Body of pancreas (tissue), 4 donors: Measurements from ENCODE around the gene P2RY8. TPM values are rescaled to one million over a fixed set of nuclear protein-coding genes. Genes with fewer than 3 reads are reported as not detected.

Source experiments
- ATAC-seq: fragments of 150-250 bp; one replicate; pipeline ENCODE4 v1.9.1; 2016
- DNase-seq, 4 donors: peaks; one replicate each; pipeline ENCODE4 v3.0.0-alpha.2; 2019
- H3K27ac ChIP-seq, 4 donors: fragments of 200-600 bp; sonication (generic); 1 replicate in 3 of 4; 2 replicates in 1 of 4; pipeline versions ENCODE4 v1.5.1 to v1.6.1; 2016 to 2019; ENCODE audit warnings: mild to moderate bottlenecking in 1 of 4, mixed read lengths in 1 of 4, moderate library complexity in 1 of 4
- H3K27me3 ChIP-seq, 2 donors: fragments of 200-600 bp; sonication (generic); one replicate each; pipeline ENCODE4 v1.6.0; 2016; ENCODE audit warnings: mild to moderate bottlenecking in 1 of 2
- H3K36me3 ChIP-seq, 2 donors: fragments of 200-600 bp; sonication (generic); replicated peaks in 1 of 2; 2 replicates each; pipeline ENCODE4 v1.5.1; 2016; ENCODE audit warnings: low read depth in 2 of 2; ENCODE audit not compliant: insufficient read depth in 1 of 2
- H3K4me1 ChIP-seq: fragments of 200-600 bp; sonication (generic); one replicate; pipeline ENCODE4 v1.6.0; 2016
- H3K4me3 ChIP-seq, 2 donors: fragments of 200-600 bp; sonication (generic); 1 replicate in 1 of 2; 2 replicates in 1 of 2; pipeline ENCODE4 v1.5.1; 2016 to 2019
- H3K9me3 ChIP-seq, 3 donors: fragments of 200-600 bp; sonication (generic); 1 replicate in 2 of 3; 2 replicates in 1 of 3; pipeline ENCODE4 v1.5.1; 2016
- POLR2A ChIP-seq, 3 donors: fragments of 450-650 bp; IDR thresholded peaks; one replicate each; pipeline ENCODE4 v1.6.1; 2016; ENCODE audit warnings: antibody characterized with exemption in 3 of 3, mild to moderate bottlenecking in 2 of 3
- WGBS, 2 donors: methylation state at CpG; one replicate each; pipeline ENCODE4 v1.1.5; 2017; 5-methylcytosine and 5-hydroxymethylcytosine counted together
- intact Hi-C: fragments of 100-400 bp; cut with DNase I; formaldehyde crosslinking; loops from one replicate; pipeline ENCODE4 v1.15.1; 2023
- total RNA-seq, 2 donors: library from RNA; depleted of rRNA; stranded (reverse); fragments of >200 nt; gene quantifications; one replicate each; pipeline ENCODE4 v1.1.0, GENCODE V29; 2016
- TF ChIP-seq, protein P1 (sequence below), 7 experiments: fragments of 450-650 bp in 4 of 7; fragments of 200-600 bp in 3 of 7; sonication (generic) in 3 of 7; IDR thresholded peaks; one replicate each; pipeline ENCODE4 v1.5.1; 2016 to 2019; ENCODE audit warnings: antibody characterized with exemption in 7 of 7

Gene P2RY8
- total RNA-seq, 2 donors from 2014 or later: 0.66 to 0.78 TPM

DNA sequence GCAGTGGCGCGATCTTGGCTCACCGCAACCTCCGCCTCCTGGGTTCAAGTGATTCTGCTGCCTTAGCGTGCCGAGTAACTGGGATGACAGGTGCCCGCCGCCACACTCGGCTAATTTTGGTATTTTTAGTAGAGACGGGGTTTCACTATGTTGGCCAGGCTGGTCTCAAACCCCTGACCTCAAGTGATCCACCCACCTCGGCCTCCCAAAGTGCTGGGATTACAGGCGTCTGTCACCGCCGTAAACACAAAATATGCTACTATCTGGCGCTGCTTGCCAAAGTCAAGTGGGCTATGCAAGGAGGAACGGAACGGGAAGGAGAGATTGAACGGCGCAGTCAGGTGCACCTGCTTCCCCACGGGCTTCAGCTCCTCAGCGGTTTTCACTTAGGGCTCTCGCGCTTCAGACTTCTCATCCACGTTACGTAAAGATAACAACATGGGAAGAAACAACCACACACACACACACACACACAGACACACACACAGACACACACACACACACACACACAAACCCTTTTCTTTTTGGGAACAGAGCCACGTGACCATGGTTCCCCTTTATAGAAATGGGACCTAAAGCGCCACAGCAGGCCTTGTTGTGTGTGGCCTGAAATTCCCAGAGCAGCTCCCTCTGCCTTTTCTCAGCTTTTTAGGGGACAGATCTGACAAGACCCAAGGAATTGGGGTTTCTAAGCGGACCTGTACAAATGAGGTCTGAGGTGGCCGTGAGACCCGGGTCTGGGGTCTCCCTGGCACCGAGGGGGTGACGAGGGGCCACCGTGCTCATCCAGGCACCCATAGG, 1.5 kb downstream of the P2RY8 start:
- intact Hi-C loops: no loop called here
- peak in 1 of 4 donors; percentile 54 for DNase-seq
- WGBS, 2 donors: 62 to 63% methylated on average over 22 to 33 of the region's 33 CpGs
- H3K4me3 ChIP-seq: no peak overlapping the region
- peaks cover 13% of the 10 kb centered on the region for H3K4me1 ChIP-seq
- H3K36me3 ChIP-seq: no peaks in the 10 kb centered on the region
- H3K9me3 ChIP-seq: no peaks in the 10 kb centered on the region
- ATAC-seq: no peak
- TF ChIP-seq POLR2A (IDR thresholded peaks at IDR 0.05): peak in 1 of 3 donors; percentile 7
- TF ChIP-seq, protein P1, sequence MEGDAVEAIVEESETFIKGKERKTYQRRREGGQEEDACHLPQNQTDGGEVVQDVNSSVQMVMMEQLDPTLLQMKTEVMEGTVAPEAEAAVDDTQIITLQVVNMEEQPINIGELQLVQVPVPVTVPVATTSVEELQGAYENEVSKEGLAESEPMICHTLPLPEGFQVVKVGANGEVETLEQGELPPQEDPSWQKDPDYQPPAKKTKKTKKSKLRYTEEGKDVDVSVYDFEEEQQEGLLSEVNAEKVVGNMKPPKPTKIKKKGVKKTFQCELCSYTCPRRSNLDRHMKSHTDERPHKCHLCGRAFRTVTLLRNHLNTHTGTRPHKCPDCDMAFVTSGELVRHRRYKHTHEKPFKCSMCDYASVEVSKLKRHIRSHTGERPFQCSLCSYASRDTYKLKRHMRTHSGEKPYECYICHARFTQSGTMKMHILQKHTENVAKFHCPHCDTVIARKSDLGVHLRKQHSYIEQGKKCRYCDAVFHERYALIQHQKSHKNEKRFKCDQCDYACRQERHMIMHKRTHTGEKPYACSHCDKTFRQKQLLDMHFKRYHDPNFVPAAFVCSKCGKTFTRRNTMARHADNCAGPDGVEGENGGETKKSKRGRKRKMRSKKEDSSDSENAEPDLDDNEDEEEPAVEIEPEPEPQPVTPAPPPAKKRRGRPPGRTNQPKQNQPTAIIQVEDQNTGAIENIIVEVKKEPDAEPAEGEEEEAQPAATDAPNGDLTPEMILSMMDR (IDR thresholded peaks at IDR 0.05): no peak
- no peaks in the 10 kb centered on the region for H3K27me3 ChIP-seq
- H3K27ac ChIP-seq: peak overlapping the region in 2 of 4 donors; percentile 52 to 74

DNA sequence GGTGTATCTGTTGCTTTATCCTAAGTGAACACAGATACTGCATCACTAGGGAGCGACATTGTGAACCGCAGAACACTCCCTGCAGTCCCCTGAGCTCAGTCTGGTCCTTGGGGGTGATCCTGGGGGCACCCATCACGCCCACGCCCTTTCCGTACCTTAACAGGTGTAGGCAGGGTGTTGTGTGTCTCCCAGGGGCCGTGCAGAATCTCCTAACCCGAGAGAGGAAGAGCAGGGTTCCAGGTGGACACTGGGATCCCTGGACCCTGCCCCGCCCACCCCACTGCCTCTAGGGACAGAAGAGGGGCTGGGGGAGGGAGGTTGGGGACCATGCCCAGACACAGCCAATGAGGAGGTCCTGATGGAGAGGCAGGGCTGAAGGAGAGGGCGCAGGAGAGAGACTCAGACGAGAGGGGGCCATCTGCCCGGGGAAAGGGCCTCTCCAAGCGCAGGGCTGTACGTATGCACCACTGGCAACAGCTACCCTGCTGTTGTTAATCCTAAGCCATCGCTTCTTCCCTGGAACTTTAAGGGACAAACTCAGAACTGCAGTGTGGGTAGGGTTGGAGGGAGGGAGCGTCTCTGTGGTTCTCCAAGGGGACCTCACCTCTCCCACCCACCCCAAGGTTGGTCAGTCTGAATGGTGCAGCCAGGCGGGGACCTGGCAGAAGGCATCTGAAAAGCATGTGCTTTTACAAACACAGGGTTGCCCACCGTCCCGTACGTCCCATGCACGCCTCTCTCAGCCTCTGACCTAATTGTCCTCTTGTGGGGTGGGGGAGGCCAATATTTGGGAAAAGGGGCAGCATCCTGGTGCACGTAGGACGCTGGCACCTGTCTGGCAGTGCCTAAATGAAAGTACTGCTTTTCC, 2.5 kb downstream of the P2RY8 start:
- no peak overlapping the region for H3K27ac ChIP-seq
- intact Hi-C loops: no loop called here
- no peak for ATAC-seq

DNA sequence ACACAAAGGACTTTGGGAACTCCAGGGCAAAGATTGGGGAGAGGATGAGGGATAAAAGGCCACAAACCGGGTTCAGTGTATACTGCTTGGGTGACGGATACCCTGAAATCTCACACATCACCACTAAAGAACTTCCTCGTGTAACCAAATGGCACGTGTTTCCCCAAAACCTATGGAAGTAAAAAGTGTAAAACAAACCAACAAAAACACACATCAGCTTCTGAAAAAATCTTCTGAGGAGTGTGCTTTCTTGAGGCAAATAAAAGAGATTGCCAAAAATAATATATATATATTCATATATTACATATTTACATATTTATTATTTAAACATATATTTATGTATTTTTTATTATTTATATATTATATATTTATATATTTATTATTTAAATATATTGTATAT, 3.9 kb downstream of the P2RY8 start:
- Histone ChIP-seq H3K4me3 (no peak overlapping the region), H3K4me1 (peaks cover 13% of the 10 kb centered on the region), H3K27ac (no peak overlapping the region), H3K36me3 (no peaks in the 10 kb centered on the region), H3K9me3 (no peaks in the 10 kb centered on the region), H3K27me3 (no peaks in the 10 kb centered on the region)
- TF ChIP-seq, protein P1 (IDR thresholded peaks at IDR 0.05): no peak
- no peak for TF ChIP-seq POLR2A (IDR thresholded peaks at IDR 0.05)
- DNase-seq: no peak
- 36 to 44% methylated on average over 4 of the region's 4 CpGs for WGBS, 2 donors
- intact Hi-C loops: no loop called here
- ATAC-seq: no peak

More for the DNA sequence above, 2.5 kb downstream of the P2RY8 start:
- 60 to 70% methylated on average over 20 to 22 of the region's 22 CpGs for WGBS, 2 donors
- Histone ChIP-seq H3K4me1 (peaks cover 13% of the 10 kb centered on the region), H3K4me3 (no peak overlapping the region), H3K9me3 (no peaks in the 10 kb centered on the region), H3K36me3 (no peaks in the 10 kb centered on the region), H3K27me3 (no peaks in the 10 kb centered on the region)
- DNase-seq: no peak
- TF ChIP-seq, protein P1 (IDR thresholded peaks at IDR 0.05): no peak
- TF ChIP-seq POLR2A (IDR thresholded peaks at IDR 0.05): no peak

DNA sequence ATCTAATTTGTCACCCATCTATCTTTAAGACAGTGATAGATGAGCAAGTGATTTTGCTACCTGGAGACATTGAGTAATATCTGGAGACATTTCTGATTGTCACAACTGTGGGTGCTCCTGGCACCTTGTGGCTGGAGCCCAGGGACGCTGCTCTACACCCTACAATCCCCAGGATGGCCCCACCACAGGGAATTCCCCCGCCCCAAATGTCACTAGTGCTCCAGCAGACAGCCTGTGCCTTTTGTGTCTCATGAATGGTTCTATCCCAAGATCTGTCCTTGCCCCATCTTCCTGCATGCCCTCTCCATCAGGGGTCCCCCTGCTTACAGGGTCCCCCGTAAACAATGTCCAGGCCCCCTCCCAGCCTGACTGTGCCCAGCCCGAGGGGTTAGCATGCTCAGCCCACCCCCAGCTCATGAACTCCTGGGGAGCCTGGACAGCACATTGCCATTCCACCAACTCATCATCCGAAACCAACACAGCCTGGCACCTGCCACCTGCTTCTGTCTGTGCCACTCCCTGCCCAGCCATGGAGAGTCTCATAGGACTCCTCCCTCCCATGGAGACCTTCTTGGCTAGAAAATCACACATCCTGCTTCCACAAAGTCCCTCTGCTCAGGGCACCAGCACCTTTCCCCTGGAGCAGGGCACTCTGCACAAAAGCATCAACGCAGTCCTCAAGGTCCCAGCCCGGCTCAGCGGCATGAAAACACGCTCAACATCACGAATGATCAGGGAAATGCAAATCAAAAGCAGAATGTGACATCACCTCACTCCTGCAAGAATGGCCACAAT, 5.7 kb downstream of the P2RY8 start:
- no peaks in the 10 kb centered on the region for H3K27me3 ChIP-seq
- intact Hi-C loops: no loop called here
- ATAC-seq (no peak), DNase-seq (no peak)
- H3K4me3 ChIP-seq: no peak overlapping the region
- TF ChIP-seq POLR2A (IDR thresholded peaks at IDR 0.05): no peak
- TF ChIP-seq, protein P1 (IDR thresholded peaks at IDR 0.05): no peak
- H3K36me3 ChIP-seq: no peaks in the 10 kb centered on the region
- H3K4me1 ChIP-seq: peaks cover 8% of the 10 kb centered on the region
- 62 to 65% methylated on average over 10 of the region's 10 CpGs for WGBS, 2 donors
- H3K27ac ChIP-seq: no peak overlapping the region
- no peaks in the 10 kb centered on the region for H3K9me3 ChIP-seq
